Posterior cingulate gyrus (tissue), 11 donors: ENCODE results near the gene MINDY4.
A peak's percentile ranks its signal among the peaks of the same experiment; 100 is the strongest.

Source experiments
- DNase-seq, 10 donors: peaks; one replicate each; pipeline versions ENCODE4 v3.0.0 to v3.0.0-alpha.2; 2020 to 2021; ENCODE audit warnings: mixed read lengths in 3 of 10
- intact Hi-C: fragments of 100-400 bp; cut with DNase I; formaldehyde crosslinking; loops from one replicate; pipeline ENCODE4 v1.15.1; 2023

The MINDY4 gene

GRCh38 chr7:30934732-30935568, 163.7 kb downstream of the MINDY4 start:
- no peak for DNase-seq
- intact Hi-C loops, result no loop called here

GRCh38 chr7:30935569-30935877, 164.3 kb downstream of the MINDY4 start:
- no peak for DNase-seq
- intact Hi-C loops, result no loop called here

- intact Hi-C loops, result no loop called here
- DNase-seq, result peak in 1 of 10 donors; percentile 34
Observed at GRCh38 chr7:30936650-30937245, 165.5 kb downstream of the MINDY4 start.

- intact Hi-C loops, result no loop called here
- no peak for DNase-seq
Observed at GRCh38 chr7:30937416-30937815, 166.2 kb downstream of the MINDY4 start.

- peak; percentile 47 to 96 (median 76) for DNase-seq
- intact Hi-C loops, result no loop called here
Observed at GRCh38 chr7:30938435-30939316, 167.5 kb downstream of the MINDY4 start.

- DNase-seq, result no peak
- intact Hi-C loops, result no loop called here
Observed at GRCh38 chr7:30941582-30942323, 170.5 kb downstream of the MINDY4 start.
